Dendritic cell treated with granulocyte-macrophage colony-stimulating factor and Interleukin-4, amounts not matched to agents 40 ng/mL and 50 ng/mL, for 4 days (primary cell): ENCODE results near the gene BAHD1.
A peak's percentile ranks its signal among the peaks of the same experiment; 100 is the strongest.

Source experiments
- H3K27ac Mint-ChIP-seq: one replicate; pipeline ENCODE4 v1.8.0; 2022; ENCODE audit warnings: mild to moderate bottlenecking, mixed read lengths
- H3K27me3 Mint-ChIP-seq: one replicate; pipeline ENCODE4 v1.8.0; 2022; ENCODE audit warnings: mild to moderate bottlenecking, mixed read lengths
- H3K36me3 Mint-ChIP-seq: one replicate; pipeline ENCODE4 v1.8.0; 2022; ENCODE audit warnings: low read depth, mixed read lengths
- H3K4me1 Mint-ChIP-seq: one replicate; pipeline ENCODE4 v1.8.0; 2022; ENCODE audit warnings: low read depth, mixed read lengths
- H3K4me3 Mint-ChIP-seq: one replicate; pipeline ENCODE4 v1.8.0; 2022; ENCODE audit warnings: mild to moderate bottlenecking, moderate library complexity, mixed read lengths
- H3K9me3 Mint-ChIP-seq: one replicate; pipeline ENCODE4 v1.8.0; 2022; ENCODE audit warnings: mixed read lengths
- intact Hi-C: fragments of 100-400 bp; cut with micrococcal nuclease; formaldehyde crosslinking; loops from one replicate; pipeline ENCODE4 v1.15.0; 2022

BAHD1 gene

DNA sequence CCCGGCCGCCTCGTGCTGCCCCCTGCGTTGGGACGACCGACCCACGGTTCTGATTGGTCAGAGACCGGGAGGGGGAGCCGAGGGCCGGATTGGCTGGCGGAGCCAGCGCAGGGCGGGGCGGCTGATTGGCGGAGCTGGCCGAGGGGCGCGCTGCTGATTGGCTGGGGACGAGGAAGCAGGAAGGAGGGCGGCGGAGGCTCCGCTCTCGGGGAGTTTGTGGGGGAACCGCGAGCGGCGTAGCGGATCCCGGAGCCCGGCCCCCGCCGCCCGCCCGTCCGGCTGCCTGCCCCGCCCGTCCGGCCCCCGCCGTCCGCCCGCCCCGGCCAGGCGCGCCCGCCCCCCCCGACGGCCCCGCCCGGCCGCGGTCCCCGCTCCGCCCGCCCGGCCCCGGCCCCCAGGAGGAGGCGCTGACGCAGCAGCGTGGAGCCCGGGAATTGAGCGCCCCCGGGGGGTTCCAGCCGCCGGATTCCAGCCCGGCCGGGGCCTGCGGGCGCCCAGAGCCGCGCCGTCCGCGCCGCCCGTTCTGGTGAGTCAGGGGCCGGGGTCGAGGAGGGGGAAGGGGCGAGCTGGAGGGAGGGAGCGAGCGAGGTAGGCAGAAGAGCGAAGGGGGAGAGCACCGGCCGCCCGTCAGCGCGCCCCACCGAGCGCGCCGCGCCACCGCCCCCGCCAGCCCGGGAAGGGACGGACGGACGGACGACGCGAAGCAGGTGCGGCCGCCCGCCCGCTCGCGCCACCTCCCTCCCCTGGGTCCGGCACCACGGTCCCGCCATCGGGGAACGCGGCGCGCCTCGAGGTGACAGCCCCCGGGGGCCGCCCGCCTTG lies at the start of gene BAHD1:
TSS of gene BAHD1 (plus strand) at position 211 of the 822 bp plus-strand sequence. CDS start 17,512 bp downstream, outside the sequence.
- intact Hi-C loops = loop anchor here (10.0 kb wide), 1 partner anchor 64 kb away; no protein-coding TSS in a partner anchor
- Mint-ChIP-seq H3K27ac (peak within 1 kb of the TSS; percentile 70), H3K4me1 (peaks cover 69% of the 10 kb centered on the region), H3K36me3 (peaks cover 6% of the 10 kb centered on the region), H3K4me3 (peak within 1 kb of the TSS; percentile 84), H3K9me3 (no peaks in the 10 kb centered on the region), H3K27me3 (peaks cover 54% of the 10 kb centered on the region)

DNA sequence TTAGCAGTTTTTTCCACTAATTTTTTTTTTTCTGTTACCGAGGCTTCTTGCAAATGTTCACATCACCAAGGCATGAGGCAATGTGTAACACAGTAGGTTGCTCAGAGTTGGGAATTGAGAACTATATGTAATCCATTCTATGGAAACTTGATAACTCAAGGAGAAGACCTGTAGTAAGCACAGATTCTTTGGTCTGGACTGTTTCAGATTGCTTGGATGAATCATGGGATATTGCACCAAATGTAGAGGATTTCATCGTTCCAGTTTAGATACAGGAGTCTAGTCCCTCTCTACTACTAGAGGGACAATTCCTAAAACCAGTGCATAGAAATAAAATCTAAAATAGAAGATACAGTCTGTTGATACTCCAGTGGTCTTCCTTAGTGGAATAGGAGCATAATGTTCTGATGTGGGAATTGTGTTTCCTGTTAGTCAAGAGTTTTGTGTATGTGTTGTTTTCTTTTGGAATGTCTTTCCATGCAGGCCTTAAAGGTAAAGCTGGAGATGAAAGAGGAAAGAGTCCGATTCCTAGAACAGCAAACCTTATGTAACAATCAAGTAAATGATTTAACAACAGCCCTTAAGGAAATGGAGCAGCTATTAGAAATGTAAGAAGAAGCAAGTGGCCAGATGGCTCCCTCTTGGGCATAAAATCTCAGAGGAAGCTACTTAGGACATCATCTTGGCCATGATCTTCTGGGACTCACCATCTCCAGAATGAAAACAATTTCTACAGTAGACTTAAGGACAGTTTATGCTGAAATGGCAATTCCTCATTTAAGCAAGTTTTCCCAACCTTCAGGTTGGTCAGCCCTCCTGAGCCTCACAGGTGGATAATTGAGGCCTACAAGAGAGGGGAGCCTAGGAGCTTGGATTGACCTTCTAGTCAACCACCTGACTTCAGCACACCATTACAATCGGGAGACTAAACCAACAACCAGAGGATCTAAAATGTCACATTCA lies 47.5 kb upstream of the BAHD1 start:
- Mint-ChIP-seq H3K27me3 (no peaks in the 10 kb centered on the region), H3K9me3 (no peaks in the 10 kb centered on the region), H3K36me3 (peaks cover 45% of the 10 kb centered on the region), H3K4me3 (no peak overlapping the region), H3K4me1 (peaks cover 46% of the 10 kb centered on the region), H3K27ac (no peak overlapping the region)
- intact Hi-C loops = no loop called here

DNA sequence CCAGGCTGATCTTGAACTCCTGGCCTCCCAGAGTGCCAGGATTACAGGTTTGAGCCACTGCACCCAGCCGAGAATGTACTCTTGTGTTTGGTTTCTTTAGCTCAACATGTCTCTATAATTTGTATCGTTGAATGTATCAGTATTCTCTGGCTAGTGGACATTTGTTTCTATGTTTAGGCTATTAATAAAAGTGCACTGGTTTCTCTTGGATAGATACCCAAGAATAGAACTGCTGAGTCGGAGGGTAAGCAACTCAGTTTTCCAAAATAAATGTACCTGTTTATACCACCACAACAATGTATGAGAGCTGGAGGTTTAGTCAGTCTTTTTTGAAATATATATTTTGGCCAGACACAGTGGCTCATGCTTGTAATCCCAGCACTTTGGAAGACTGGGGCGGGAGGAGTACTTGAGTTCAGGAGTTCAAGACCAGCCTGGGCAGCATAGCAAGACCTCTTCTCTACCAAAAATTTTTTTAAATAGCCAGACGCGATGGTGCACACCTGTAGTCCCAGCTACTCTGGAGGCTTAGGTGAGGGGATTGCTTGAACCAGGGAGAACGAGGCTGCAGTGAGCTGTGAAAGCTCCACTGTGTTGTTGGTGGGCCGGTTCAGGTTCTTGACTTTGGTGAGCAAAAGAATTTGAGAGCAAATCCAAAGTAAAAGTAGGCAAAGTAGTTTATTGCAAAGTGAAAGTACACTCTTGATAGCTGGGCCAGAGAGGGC lies 42.9 kb upstream of the BAHD1 start:
- peaks cover 37% of the 10 kb centered on the region for H3K4me1 Mint-ChIP-seq
- H3K4me3 Mint-ChIP-seq = no peak overlapping the region
- H3K36me3 Mint-ChIP-seq = peaks cover 11% of the 10 kb centered on the region
- H3K27ac Mint-ChIP-seq = no peak overlapping the region
- intact Hi-C loops = no loop called here
- H3K9me3 Mint-ChIP-seq = no peaks in the 10 kb centered on the region
- no peaks in the 10 kb centered on the region for H3K27me3 Mint-ChIP-seq

DNA sequence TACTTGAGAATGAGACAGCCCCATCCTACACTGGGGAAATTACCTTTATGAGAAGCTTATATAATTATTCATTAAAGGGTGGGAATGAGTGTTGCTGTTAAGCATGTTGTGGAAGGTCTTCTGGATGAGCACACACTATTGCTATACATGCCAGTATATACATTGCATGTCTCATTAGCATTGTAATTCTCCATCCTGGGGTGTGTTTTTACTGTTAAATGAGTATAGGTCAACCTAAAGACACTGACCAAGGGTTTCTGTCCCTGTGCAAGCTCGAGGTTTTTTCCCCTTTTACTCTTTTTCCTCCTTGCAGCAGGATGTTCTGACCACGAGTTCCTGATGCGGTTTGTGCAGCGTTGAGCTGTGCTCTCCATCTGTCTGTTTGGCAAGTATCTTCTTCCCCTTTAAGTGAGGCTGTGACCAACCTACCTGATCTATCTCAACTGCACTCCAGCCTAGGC lies 42.3 kb upstream of the BAHD1 start:
- Mint-ChIP-seq H3K4me1 (peaks cover 34% of the 10 kb centered on the region), H3K36me3 (peaks cover 5% of the 10 kb centered on the region), H3K9me3 (no peaks in the 10 kb centered on the region), H3K27ac (no peak overlapping the region), H3K27me3 (no peaks in the 10 kb centered on the region), H3K4me3 (no peak overlapping the region)
- intact Hi-C loops = no loop called here

- H3K4me3 Mint-ChIP-seq = no peak overlapping the region
- no peaks in the 10 kb centered on the region for H3K9me3 Mint-ChIP-seq
- H3K4me1 Mint-ChIP-seq = peaks cover 30% of the 10 kb centered on the region
- no peaks in the 10 kb centered on the region for H3K27me3 Mint-ChIP-seq
- intact Hi-C loops = no loop called here
- no peaks in the 10 kb centered on the region for H3K36me3 Mint-ChIP-seq
- no peak overlapping the region for H3K27ac Mint-ChIP-seq
These were observed 41.4 kb upstream of the BAHD1 start for GRCh38 chr15:40399370-40399769.

GRCh38 chr15:40405501-40406381 lies 35.0 kb upstream of the BAHD1 start, which contains the start of gene IVD:
TSS of gene IVD (plus strand) at chr15:40405795. CDS start at chr15:40405828, 33 bp downstream.
- Mint-ChIP-seq H3K4me3 (peak within 1 kb of the TSS; percentile 88), H3K27ac (peak within 1 kb of the TSS; percentile 86), H3K4me1 (peaks cover 31% of the 10 kb centered on the region), H3K36me3 (peaks cover 36% of the 10 kb centered on the region), H3K27me3 (no peaks in the 10 kb centered on the region), H3K9me3 (no peaks in the 10 kb centered on the region)
- intact Hi-C loops = loop anchor here (1.0 to 2.0 kb wide), 2 partner anchors 17 to 37 kb away; no protein-coding TSS in a partner anchor

DNA sequence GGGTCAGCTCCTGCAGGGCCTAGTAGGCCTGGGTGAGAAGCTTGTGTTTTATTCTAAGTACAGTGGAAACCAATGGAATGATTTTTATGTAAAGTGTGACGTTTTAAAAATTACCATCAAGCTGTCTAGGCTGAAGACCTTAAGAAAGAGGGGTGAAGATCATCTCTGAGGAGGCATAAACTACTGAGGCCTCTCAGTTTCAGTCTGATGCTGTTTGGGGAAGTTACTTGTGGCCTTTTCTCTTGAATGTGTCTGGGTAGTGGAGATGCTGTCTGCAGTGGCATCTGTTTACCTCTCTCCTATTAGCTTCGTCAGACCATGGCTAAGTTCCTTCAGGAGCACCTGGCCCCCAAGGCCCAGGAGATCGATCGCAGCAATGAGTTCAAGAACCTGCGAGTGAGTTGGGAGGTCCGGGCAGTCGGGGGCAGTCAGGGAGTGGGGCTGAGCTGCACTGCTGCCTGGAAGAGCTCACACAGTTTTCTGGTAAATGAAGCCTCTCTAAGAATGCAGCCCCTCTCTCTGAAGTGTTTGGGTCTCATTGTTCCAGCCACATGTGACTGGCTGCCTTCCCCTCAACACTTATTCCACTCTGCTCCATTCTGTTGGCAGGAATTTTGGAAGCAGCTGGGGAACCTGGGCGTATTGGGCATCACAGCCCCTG lies 33.3 kb upstream of the BAHD1 start:
- H3K9me3 Mint-ChIP-seq = no peaks in the 10 kb centered on the region
- H3K27ac Mint-ChIP-seq = peak overlapping the region; percentile 3
- peak overlapping the region; percentile 30 for H3K4me3 Mint-ChIP-seq
- intact Hi-C loops = no loop called here
- peaks cover 53% of the 10 kb centered on the region for H3K36me3 Mint-ChIP-seq
- H3K4me1 Mint-ChIP-seq = peaks cover 31% of the 10 kb centered on the region
- no peaks in the 10 kb centered on the region for H3K27me3 Mint-ChIP-seq

- no peaks in the 10 kb centered on the region for H3K27me3 Mint-ChIP-seq
- no peak overlapping the region for H3K27ac Mint-ChIP-seq
- H3K36me3 Mint-ChIP-seq = peaks cover 72% of the 10 kb centered on the region
- no peaks in the 10 kb centered on the region for H3K9me3 Mint-ChIP-seq
- H3K4me1 Mint-ChIP-seq = peaks cover 31% of the 10 kb centered on the region
- no peak overlapping the region for H3K4me3 Mint-ChIP-seq
- intact Hi-C loops = no loop called here
These were observed 31.4 kb upstream of the BAHD1 start for GRCh38 chr15:40409366-40409765.

DNA sequence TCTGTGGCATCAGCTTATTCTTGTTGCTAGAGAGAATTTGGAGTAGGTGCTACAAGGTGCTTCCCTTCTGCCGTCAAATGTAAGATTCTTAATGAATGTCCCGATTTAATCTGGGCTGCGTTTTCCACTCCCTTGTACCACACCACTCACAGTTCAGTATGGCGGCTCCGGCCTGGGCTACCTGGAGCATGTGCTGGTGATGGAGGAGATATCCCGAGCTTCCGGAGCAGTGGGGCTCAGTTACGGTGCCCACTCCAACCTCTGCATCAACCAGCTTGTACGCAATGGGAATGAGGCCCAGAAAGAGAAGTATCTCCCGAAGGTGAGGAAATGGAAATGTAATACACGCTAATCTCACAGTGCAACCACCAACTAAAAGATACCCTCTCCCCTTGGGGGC lies 30.3 kb upstream of the BAHD1 start:
- H3K27me3 Mint-ChIP-seq = no peaks in the 10 kb centered on the region
- H3K4me1 Mint-ChIP-seq = peaks cover 22% of the 10 kb centered on the region
- H3K27ac Mint-ChIP-seq = no peak overlapping the region
- intact Hi-C loops = no loop called here
- H3K9me3 Mint-ChIP-seq = no peaks in the 10 kb centered on the region
- H3K36me3 Mint-ChIP-seq = peaks cover 83% of the 10 kb centered on the region
- no peak overlapping the region for H3K4me3 Mint-ChIP-seq

- H3K27ac Mint-ChIP-seq = no peak overlapping the region
- peaks cover 97% of the 10 kb centered on the region for H3K36me3 Mint-ChIP-seq
- H3K4me3 Mint-ChIP-seq = no peak overlapping the region
- no peaks in the 10 kb centered on the region for H3K27me3 Mint-ChIP-seq
- no peaks in the 10 kb centered on the region for H3K9me3 Mint-ChIP-seq
- intact Hi-C loops = no loop called here
- H3K4me1 Mint-ChIP-seq = peaks cover 7% of the 10 kb centered on the region
These were observed 28.5 kb upstream of the BAHD1 start for GRCh38 chr15:40412095-40412759.

- no peak overlapping the region for H3K4me3 Mint-ChIP-seq
- no peaks in the 10 kb centered on the region for H3K4me1 Mint-ChIP-seq
- H3K9me3 Mint-ChIP-seq = no peaks in the 10 kb centered on the region
- H3K27me3 Mint-ChIP-seq = no peaks in the 10 kb centered on the region
- H3K27ac Mint-ChIP-seq = no peak overlapping the region
- peaks cover 94% of the 10 kb centered on the region for H3K36me3 Mint-ChIP-seq
- intact Hi-C loops = no loop called here
These were observed 27.7 kb upstream of the BAHD1 start for GRCh38 chr15:40413036-40413435.

DNA sequence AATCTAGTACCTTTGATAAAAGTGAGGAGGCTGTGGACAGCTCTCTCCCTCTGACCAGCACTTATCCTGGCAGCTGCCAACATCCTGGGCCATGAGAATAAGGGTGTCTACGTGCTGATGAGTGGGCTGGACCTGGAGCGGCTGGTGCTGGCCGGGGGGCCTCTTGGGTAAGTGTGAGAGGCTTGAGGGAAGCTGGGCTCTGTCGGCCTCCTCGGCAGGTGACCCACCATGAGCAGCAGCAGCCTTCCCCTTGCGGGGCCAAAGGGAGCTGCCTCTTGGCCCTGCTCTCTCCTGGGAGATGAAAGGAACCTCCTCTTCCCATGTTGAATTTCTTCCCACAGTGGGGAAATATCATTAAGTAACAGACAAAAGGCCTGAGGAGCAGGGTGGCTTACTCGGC lies 25.9 kb upstream of the BAHD1 start:
- intact Hi-C loops = no loop called here
- Mint-ChIP-seq H3K27ac (no peak overlapping the region), H3K4me3 (no peak overlapping the region), H3K27me3 (no peaks in the 10 kb centered on the region), H3K4me1 (no peaks in the 10 kb centered on the region), H3K36me3 (peaks cover 92% of the 10 kb centered on the region), H3K9me3 (no peaks in the 10 kb centered on the region)
